Thoracic aorta (tissue), 2 donors: ENCODE measurements around the gene CACNA2D1. TPM values are rescaled to one million over a fixed set of nuclear protein-coding genes. Genes with fewer than 3 reads are reported as not detected.

ENCODE experiments used
- ATAC-seq: fragments of 150-250 bp; one replicate; pipeline ENCODE4 v1.8.0; 2017; ENCODE audit warnings: low read depth; ENCODE audit not compliant: insufficient number of reproducible peaks, low FRiP score
- DNase-seq: peaks from one replicate; pipeline ENCODE4 v3.0.0-alpha.2; 2020; ENCODE audit warnings: low spot score
- H3K27ac ChIP-seq, 2 donors: fragments of 200-600 bp; sonication (generic); 1 replicate in 1 of 2; 2 replicates in 1 of 2; pipeline ENCODE4 v1.5.1; 2016; ENCODE audit warnings: mild to moderate bottlenecking in 2 of 2, moderate library complexity in 2 of 2
- H3K27me3 ChIP-seq: fragments of 200-600 bp; sonication (generic); replicated peaks from 2 replicates; pipeline ENCODE4 v1.6.0; 2016; ENCODE audit warnings: mild to moderate bottlenecking; ENCODE audit not compliant: insufficient read depth
- H3K36me3 ChIP-seq: fragments of 200-600 bp; sonication (generic); one replicate; pipeline ENCODE4 v1.5.1; 2016
- H3K4me1 ChIP-seq, 2 donors: fragments of 200-600 bp; sonication (generic); 1 replicate in 1 of 2; 2 replicates in 1 of 2; pipeline versions ENCODE4 v1.5.1 to v1.6.0; 2016; ENCODE audit warnings: low read depth in 2 of 2, mild to moderate bottlenecking in 1 of 2; ENCODE audit not compliant: control insufficient read depth in 1 of 2
- H3K4me3 ChIP-seq: fragments of 200-600 bp; sonication (generic); 2 replicates; pipeline ENCODE4 v1.5.1; 2016; ENCODE audit warnings: mild to moderate bottlenecking
- H3K9me3 ChIP-seq: fragments of 200-600 bp; sonication (generic); 2 replicates; pipeline ENCODE4 v1.5.1; 2016
- total RNA-seq, 2 donors: library from RNA; depleted of rRNA; stranded (reverse); fragments of >200 nt; gene quantifications; one replicate each; pipeline versions ENCODE4 v1.1.0 to v1.2.3, GENCODE V29; 2016
- TF ChIP-seq, protein P1 (sequence below): fragments of 200-600 bp; sonication (generic); IDR thresholded peaks from one replicate; pipeline ENCODE4 v1.5.1; 2019; ENCODE audit warnings: antibody characterized with exemption

CACNA2D1 gene
- total RNA-seq, 2 donors from 2014 or later = 44.4 to 44.7 TPM

DNA sequence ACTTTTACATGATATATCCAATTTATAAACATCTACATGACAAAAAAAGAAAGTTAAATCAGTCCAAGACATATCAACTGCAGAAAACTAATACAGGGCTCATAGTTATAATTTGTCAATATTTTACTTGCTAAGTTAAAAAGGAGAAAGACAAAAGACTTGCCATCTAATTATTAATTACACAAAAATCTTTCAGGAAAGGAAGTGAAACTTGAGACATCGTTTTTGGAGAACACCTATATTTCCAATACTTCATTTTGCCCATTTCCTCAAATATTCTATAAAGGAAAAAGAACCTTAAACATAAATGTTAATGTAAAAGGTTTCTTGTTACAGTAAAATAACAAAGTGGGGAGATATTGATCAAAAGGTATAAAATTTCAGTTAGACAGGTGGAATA is 148.7 kb downstream of the CACNA2D1 start:
- H3K4me1 ChIP-seq = no peaks in the 10 kb centered on the region
- H3K36me3 ChIP-seq = no peaks in the 10 kb centered on the region
- H3K27ac ChIP-seq = no peak overlapping the region
- no peaks in the 10 kb centered on the region for H3K9me3 ChIP-seq
- ATAC-seq (no peak), DNase-seq (no peak)
- H3K27me3 ChIP-seq = no peaks in the 10 kb centered on the region
- H3K4me3 ChIP-seq = no peak overlapping the region
- TF ChIP-seq, protein P1, sequence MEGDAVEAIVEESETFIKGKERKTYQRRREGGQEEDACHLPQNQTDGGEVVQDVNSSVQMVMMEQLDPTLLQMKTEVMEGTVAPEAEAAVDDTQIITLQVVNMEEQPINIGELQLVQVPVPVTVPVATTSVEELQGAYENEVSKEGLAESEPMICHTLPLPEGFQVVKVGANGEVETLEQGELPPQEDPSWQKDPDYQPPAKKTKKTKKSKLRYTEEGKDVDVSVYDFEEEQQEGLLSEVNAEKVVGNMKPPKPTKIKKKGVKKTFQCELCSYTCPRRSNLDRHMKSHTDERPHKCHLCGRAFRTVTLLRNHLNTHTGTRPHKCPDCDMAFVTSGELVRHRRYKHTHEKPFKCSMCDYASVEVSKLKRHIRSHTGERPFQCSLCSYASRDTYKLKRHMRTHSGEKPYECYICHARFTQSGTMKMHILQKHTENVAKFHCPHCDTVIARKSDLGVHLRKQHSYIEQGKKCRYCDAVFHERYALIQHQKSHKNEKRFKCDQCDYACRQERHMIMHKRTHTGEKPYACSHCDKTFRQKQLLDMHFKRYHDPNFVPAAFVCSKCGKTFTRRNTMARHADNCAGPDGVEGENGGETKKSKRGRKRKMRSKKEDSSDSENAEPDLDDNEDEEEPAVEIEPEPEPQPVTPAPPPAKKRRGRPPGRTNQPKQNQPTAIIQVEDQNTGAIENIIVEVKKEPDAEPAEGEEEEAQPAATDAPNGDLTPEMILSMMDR = no peak

DNA sequence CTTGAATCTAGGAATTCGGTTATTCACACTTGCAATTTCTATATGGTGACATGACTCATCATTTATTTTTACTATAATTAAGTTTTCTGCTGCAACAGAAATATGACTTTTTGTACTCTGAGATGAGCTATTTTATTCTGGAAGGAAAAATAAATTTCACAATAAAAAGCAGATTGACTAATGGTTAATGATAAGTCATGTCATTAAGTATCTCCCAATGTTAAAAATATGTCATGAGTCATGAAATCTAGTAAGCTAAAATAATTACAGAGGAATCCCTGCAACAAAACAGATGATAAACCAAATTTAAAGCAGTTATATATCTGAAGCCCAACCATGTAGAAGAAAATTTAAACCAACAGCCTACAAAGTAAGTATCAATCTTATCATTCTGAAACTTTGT is 149.2 kb downstream of the CACNA2D1 start:
- no peaks in the 10 kb centered on the region for H3K4me1 ChIP-seq
- ATAC-seq (no peak), DNase-seq (no peak)
- no peak overlapping the region for H3K4me3 ChIP-seq
- no peak overlapping the region for H3K27ac ChIP-seq
- no peaks in the 10 kb centered on the region for H3K27me3 ChIP-seq
- no peaks in the 10 kb centered on the region for H3K9me3 ChIP-seq
- TF ChIP-seq, protein P1 = no peak
- H3K36me3 ChIP-seq = no peaks in the 10 kb centered on the region

DNA sequence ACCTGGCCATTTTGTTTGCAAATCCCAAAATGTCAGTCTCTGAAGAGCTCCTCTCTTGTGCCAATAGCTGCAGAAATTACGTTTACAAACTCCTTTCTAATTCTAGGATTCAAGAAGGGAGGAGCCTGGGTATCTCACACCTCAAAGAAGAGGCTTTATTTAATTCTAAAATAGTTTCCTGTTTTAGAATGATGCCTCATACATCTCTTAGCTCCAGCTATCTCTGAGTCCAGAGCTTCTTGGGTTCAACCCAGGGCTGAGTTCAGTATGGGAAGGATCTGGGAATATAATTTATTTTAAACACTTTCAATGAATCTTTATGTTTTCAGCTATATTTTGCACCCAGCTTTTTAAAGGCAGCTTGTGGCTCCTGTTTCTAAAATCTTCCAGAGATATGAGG is 150.1 kb downstream of the CACNA2D1 start:
- DNase-seq (no peak), ATAC-seq (no peak)
- Histone ChIP-seq H3K9me3 (no peaks in the 10 kb centered on the region), H3K27ac (no peak overlapping the region), H3K36me3 (no peaks in the 10 kb centered on the region), H3K4me1 (no peaks in the 10 kb centered on the region), H3K4me3 (no peak overlapping the region), H3K27me3 (no peaks in the 10 kb centered on the region)
- TF ChIP-seq, protein P1 = no peak

DNA sequence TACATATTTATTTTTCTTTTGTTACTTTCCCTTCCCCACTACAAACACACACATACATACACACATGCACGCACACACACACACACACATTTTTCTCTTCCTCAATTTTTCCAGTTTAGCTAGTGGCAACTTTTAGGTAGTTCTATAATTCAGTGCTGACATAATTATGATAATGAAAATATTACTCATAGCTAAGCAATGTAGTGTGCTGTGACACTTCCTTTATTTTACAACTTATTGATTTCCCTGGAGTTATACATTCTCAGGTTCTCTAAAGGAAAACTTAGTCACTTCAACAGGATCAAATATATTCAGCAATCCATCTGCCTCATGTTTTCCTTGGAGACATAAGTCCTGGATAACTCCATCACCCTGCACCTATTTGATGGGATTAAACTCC is 151.6 kb downstream of the CACNA2D1 start:
- no peak overlapping the region for H3K27ac ChIP-seq
- H3K9me3 ChIP-seq = no peaks in the 10 kb centered on the region
- no peaks in the 10 kb centered on the region for H3K36me3 ChIP-seq
- H3K4me3 ChIP-seq = no peak overlapping the region
- ATAC-seq (no peak), DNase-seq (no peak)
- TF ChIP-seq, protein P1 = no peak
- no peaks in the 10 kb centered on the region for H3K27me3 ChIP-seq
- peaks cover 0 to 9% of the 10 kb centered on the region in 2 donors for H3K4me1 ChIP-seq

DNA sequence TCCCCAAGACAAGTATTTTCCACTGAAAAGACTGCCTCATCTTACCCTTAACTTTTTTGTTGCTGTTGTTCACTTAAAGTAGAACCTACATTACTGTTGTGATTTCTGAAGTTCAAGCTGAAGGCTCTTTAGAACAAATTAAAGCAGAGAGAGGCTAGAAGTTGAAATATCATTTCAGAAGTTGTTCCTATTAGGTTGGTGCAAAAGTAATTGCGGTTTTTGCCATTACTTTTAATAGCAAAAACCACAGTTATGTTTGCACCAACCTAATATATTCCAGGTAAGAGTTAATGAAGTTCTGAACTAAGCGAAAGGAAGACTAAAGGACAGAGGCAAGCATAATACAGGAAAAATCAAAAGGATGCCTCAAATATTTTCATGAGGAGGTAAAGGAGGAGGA is 153.7 kb downstream of the CACNA2D1 start:
- TF ChIP-seq, protein P1 = no peak
- no peak for DNase-seq
- Histone ChIP-seq H3K4me1 (peaks cover 0 to 10% of the 10 kb centered on the region in 2 donors), H3K4me3 (no peak overlapping the region), H3K9me3 (no peaks in the 10 kb centered on the region), H3K36me3 (no peaks in the 10 kb centered on the region), H3K27me3 (no peaks in the 10 kb centered on the region), H3K27ac (no peak overlapping the region)
- ATAC-seq = no peak
